Adrenal gland (tissue), 5 donors: ENCODE data around the gene ATG12.
A peak's percentile ranks its signal among the peaks of the same experiment; 100 is the strongest.

Experiments used
- CTCF ChIP-seq, 6 experiments: fragments of 450-650 bp in 4 of 6; fragments of 200-600 bp in 2 of 6; sonication (generic) in 1 of 6; IDR thresholded peaks; 1 replicate in 5 of 6; 2 replicates in 1 of 6; pipeline versions ENCODE4 v1.5.1 to v1.8.0; 2016 to 2021; ENCODE audit warnings: antibody characterized with exemption in 6 of 6, mild to moderate bottlenecking in 2 of 6, moderate library complexity in 1 of 6
- POLR2A ChIP-seq, 2 donors: fragments of 450-650 bp; IDR thresholded peaks; one replicate each; pipeline ENCODE4 v1.6.1; 2017; ENCODE audit warnings: antibody characterized with exemption in 2 of 2, mild to moderate bottlenecking in 2 of 2, moderate library complexity in 1 of 2
- donor health status: DM: no; HTN: no; CAD: no.

- TF ChIP-seq CTCF (IDR thresholded peaks at IDR 0.05) (peak in 1 of 6 experiments; percentile 7), POLR2A (IDR thresholded peaks at IDR 0.05) (peak; percentile 84 to 95)
Measured at GRCh38 chr5:115841382-115842088, at the start of gene ATG12, which contains the start of gene AP3S1.
